ENCODE data around the gene FASN. TPM values are rescaled to one million over a fixed set of nuclear protein-coding genes. Genes with fewer than 3 reads are reported as not detected.

The FASN gene
- total and polyA plus RNA-seq, 2 donors (not counting 1 experiment from before 2014, with no cell fraction given) = 36.8 to 242 TPM

- Histone ChIP-seq H3K4me1 (ENCODE audit: control insufficient read depth, extremely low read depth, insufficient read depth, low read length) (no peaks in the 10 kb centered on the region), H3K9me3 (ENCODE audit: control insufficient read depth, insufficient read depth, low read depth, low read length) (no peaks in the 10 kb centered on the region), H4K20me1 (ENCODE audit: control insufficient read depth, extremely low read depth, insufficient read depth, low read length) (no peaks in the 10 kb centered on the region), H3K9ac (ENCODE audit: insufficient read depth, low read length) (no peak overlapping the region), H3K36me3 (ENCODE audit: control insufficient read depth, insufficient read depth, low read length) (no peaks in the 10 kb centered on the region), H3K27me3 (ENCODE audit: control insufficient read depth, insufficient read depth, low read length) (no peaks in the 10 kb centered on the region), H3K79me2 (ENCODE audit: control insufficient read depth, insufficient read depth, low read length) (no peaks in the 10 kb centered on the region), H3K4me2 (ENCODE audit: extremely low read depth, insufficient read depth, low read length) (no peak overlapping the region), H2AFZ (ENCODE audit: low read length) (no peak overlapping the region), H3K27ac (ENCODE audit: insufficient read depth, low read length) (no peak overlapping the region), H3K4me3 (replicated peaks in 1 of 4; ENCODE audit: control extremely low read depth in 1 of 4, insufficient read depth in 1 of 4, low read depth in 3 of 4, low read length in 4 of 4) (no peak overlapping the region)
- TF ChIP-seq CTCF (conservative IDR thresholded peaks at IDR 0.05 in 1 of 2, IDR thresholded peaks at IDR 0.05 in 1 of 2; ENCODE audit: low read depth in 1 of 2, low read length in 2 of 2) = no peak
- no peak for TF ChIP-seq EZH2 (IDR thresholded peaks at IDR 0.05; ENCODE audit: low read length, missing control alignments)
- DNase-seq (ENCODE audit: low read depth in 2 of 2) = peak in 1 of 2 donors; percentile 77
Measured at GRCh38 chr17:82118815-82119380, 20.9 kb upstream of the FASN start.

GRCh38 chr17:82118168-82118814 is 20.3 kb upstream of the FASN start:
- Histone ChIP-seq H3K4me1 (ENCODE audit: control insufficient read depth, extremely low read depth, insufficient read depth, low read length) (no peaks in the 10 kb centered on the region), H3K27ac (ENCODE audit: insufficient read depth, low read length) (no peak overlapping the region), H3K36me3 (ENCODE audit: control insufficient read depth, insufficient read depth, low read length) (no peaks in the 10 kb centered on the region), H3K4me2 (ENCODE audit: extremely low read depth, insufficient read depth, low read length) (no peak overlapping the region), H3K9ac (ENCODE audit: insufficient read depth, low read length) (no peak overlapping the region), H3K4me3 (replicated peaks in 1 of 4; ENCODE audit: control extremely low read depth in 1 of 4, insufficient read depth in 1 of 4, low read depth in 3 of 4, low read length in 4 of 4) (no peak overlapping the region), H3K79me2 (ENCODE audit: control insufficient read depth, insufficient read depth, low read length) (no peaks in the 10 kb centered on the region), H2AFZ (ENCODE audit: low read length) (no peak overlapping the region), H4K20me1 (ENCODE audit: control insufficient read depth, extremely low read depth, insufficient read depth, low read length) (no peaks in the 10 kb centered on the region), H3K9me3 (ENCODE audit: control insufficient read depth, insufficient read depth, low read depth, low read length) (no peaks in the 10 kb centered on the region), H3K27me3 (ENCODE audit: control insufficient read depth, insufficient read depth, low read length) (no peaks in the 10 kb centered on the region)
- TF ChIP-seq CTCF (conservative IDR thresholded peaks at IDR 0.05 in 1 of 2, IDR thresholded peaks at IDR 0.05 in 1 of 2; ENCODE audit: low read depth in 1 of 2, low read length in 2 of 2) = no peak
- no peak for TF ChIP-seq EZH2 (IDR thresholded peaks at IDR 0.05; ENCODE audit: low read length, missing control alignments)
- no peak for DNase-seq (ENCODE audit: low read depth in 2 of 2)

GRCh38 chr17:82117139-82118090 is 19.4 kb upstream of the FASN start:
- no peak for DNase-seq (ENCODE audit: low read depth in 2 of 2)
- TF ChIP-seq EZH2 (IDR thresholded peaks at IDR 0.05; ENCODE audit: low read length, missing control alignments) (no peak), CTCF (conservative IDR thresholded peaks at IDR 0.05 in 1 of 2, IDR thresholded peaks at IDR 0.05 in 1 of 2; ENCODE audit: low read depth in 1 of 2, low read length in 2 of 2) (no peak)
- H3K9ac ChIP-seq (ENCODE audit: insufficient read depth, low read length) = no peak overlapping the region
- H3K4me1 ChIP-seq (ENCODE audit: control insufficient read depth, extremely low read depth, insufficient read depth, low read length) = no peaks in the 10 kb centered on the region
- H3K27ac ChIP-seq (ENCODE audit: insufficient read depth, low read length) = no peak overlapping the region
- no peaks in the 10 kb centered on the region for H3K36me3 ChIP-seq (ENCODE audit: control insufficient read depth, insufficient read depth, low read length)
- no peak overlapping the region for H2AFZ ChIP-seq (ENCODE audit: low read length)
- no peak overlapping the region for H3K4me3 ChIP-seq (replicated peaks in 1 of 4; ENCODE audit: control extremely low read depth in 1 of 4, insufficient read depth in 1 of 4, low read depth in 3 of 4, low read length in 4 of 4)
- no peaks in the 10 kb centered on the region for H4K20me1 ChIP-seq (ENCODE audit: control insufficient read depth, extremely low read depth, insufficient read depth, low read length)
- H3K9me3 ChIP-seq (ENCODE audit: control insufficient read depth, insufficient read depth, low read depth, low read length) = no peaks in the 10 kb centered on the region
- H3K4me2 ChIP-seq (ENCODE audit: extremely low read depth, insufficient read depth, low read length) = no peak overlapping the region
- no peaks in the 10 kb centered on the region for H3K27me3 ChIP-seq (ENCODE audit: control insufficient read depth, insufficient read depth, low read length)
- no peaks in the 10 kb centered on the region for H3K79me2 ChIP-seq (ENCODE audit: control insufficient read depth, insufficient read depth, low read length)
